ENCODE data around the gene WNK2. TPM values are rescaled to one million over a fixed set of nuclear protein-coding genes. Genes with fewer than 3 reads are reported as not detected.
"Not testable (repeated sequence)": the region's sequence is repeated elsewhere in the genome, so short reads cannot be mapped to it uniquely, and the experiment has no call there.

The WNK2 gene
- total RNA-seq, 1 experiment from 2014 or later, result 69.4 TPM

DNA sequence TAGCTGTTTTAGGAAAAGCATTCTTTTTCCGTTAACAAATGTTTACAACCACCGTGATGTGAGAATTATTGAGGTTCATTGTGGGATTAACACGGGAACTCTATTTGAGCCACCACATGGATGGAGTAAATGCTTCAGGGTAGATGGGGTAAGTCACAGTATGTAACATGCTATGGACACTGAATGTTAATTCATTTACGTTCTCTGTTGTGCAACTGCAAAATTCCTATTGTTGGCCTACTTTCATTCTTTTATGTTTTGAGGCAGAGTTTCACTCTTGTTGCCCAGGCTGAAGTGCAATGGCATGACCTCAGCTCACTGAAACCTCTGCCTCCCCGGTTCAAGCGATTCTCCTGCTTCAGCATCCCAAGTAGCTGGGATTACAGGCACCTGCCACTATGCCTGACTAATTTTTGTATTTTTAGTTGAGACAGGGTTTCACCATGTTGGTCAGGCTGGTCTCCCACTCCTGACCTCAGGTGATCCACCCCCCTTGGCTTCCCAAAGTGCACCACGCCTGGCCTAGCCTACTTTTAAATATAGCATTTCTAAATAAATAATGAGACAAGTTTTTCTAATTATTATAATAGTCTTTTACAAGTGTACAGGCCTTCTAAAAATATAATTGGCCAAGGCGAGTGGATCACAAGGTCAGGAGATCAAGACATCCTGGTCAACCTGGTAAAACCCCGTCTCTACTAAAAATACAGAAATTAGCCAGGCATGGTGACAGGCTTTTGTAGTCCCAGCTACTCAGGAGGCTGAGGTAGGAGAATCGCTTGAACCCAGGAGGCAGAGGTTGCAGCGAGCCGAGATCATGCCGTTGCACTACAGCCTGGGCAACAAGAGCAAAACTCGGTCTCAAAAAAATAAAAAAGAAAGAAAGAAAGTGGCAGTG is 169.7 kb downstream of the WNK2 start:
- Mint-ChIP-seq H3K4me1 (peaks cover 34 to 66% of the 10 kb centered on the region in 2 experiments), H3K36me3 (ENCODE audit: insufficient read depth in 1 of 3, low read depth in 3 of 3) (peaks cover 7 to 67% (median 14%) of the 10 kb centered on the region in 3 experiments), H3K4me3 (peak overlapping the region; percentile 53 to 55; a peak in 4 of 5 replicates), H3K27ac (peak overlapping the region; percentile 85 to 98 (median 86); a peak in 5 of 7 replicates)
- not testable (repeated sequence) for H4K5ac ChIP-seq (ENCODE audit: insufficient read length, low read depth, low read length); H3K4me1 ChIP-seq (ENCODE audit: insufficient read depth, low read length); H3K14ac ChIP-seq (ENCODE audit: insufficient read depth, low read length); H2BK120ac ChIP-seq (ENCODE audit: low read depth, low read length, poor library complexity, severe bottlenecking); H4K91ac ChIP-seq (ENCODE audit: insufficient read length, low read depth, low read length); DNase-seq; H3K23ac ChIP-seq (ENCODE audit: insufficient read length, low read depth, low read length); H3K23me2 ChIP-seq (ENCODE audit: insufficient read length, low read depth, low read length, poor library complexity, severe bottlenecking); H2AFZ ChIP-seq (ENCODE audit: low read length); H4K20me1 ChIP-seq (ENCODE audit: control insufficient read depth, insufficient read depth, insufficient read length); H3K79me2 ChIP-seq (ENCODE audit: insufficient read depth, low read length); H3T11ph ChIP-seq (ENCODE audit: low read length); H4K8ac ChIP-seq (replicated peaks; ENCODE audit: insufficient read length, low read depth, low read length); H2AK5ac ChIP-seq (ENCODE audit: insufficient read length, low read length); H3K4ac ChIP-seq (ENCODE audit: low read depth, low read length); H3K27me3 Mint-ChIP-seq (ENCODE audit: low read depth); H2BK20ac ChIP-seq (ENCODE audit: low read depth, low read length, poor library complexity, severe bottlenecking); H3K27me3 ChIP-seq (ENCODE audit: insufficient read depth, low read length); H3K9ac ChIP-seq (ENCODE audit: extremely low read depth, insufficient read length, low read length); H3K18ac ChIP-seq (ENCODE audit: insufficient read length, low read depth, low read length); H3K9me3 Mint-ChIP-seq; H2BK5ac ChIP-seq (ENCODE audit: insufficient read length, low read length); H2BK12ac ChIP-seq (ENCODE audit: insufficient read length, low read depth, low read length); H3K79me1 ChIP-seq (ENCODE audit: insufficient read depth, low read depth, low read length, poor library complexity, severe bottlenecking); H3K56ac ChIP-seq (ENCODE audit: insufficient read length, low read depth, low read length); H3K9me3 ChIP-seq (ENCODE audit: control insufficient read depth, low read depth, low read length); H2BK15ac ChIP-seq (ENCODE audit: low read depth, low read length)
- WGBS (ENCODE audit: extremely low coverage, insufficient read length, low lambda C conversion rate), result no CpG with 5 or more reads among the region's 14 CpGs
- H3K27ac ChIP-seq (ENCODE audit: insufficient read length, low read depth, low read length), result peak overlapping the region; percentile 36
- peak overlapping the region; percentile 76 for H3K4me2 ChIP-seq (ENCODE audit: insufficient read depth, insufficient read length, low read length)

Data from H9 (cell line).